COR-L47 (cell line): Measurements from ENCODE around the gene CENPM.
"Not testable (repeated sequence)": the region's sequence is repeated elsewhere in the genome, so short reads cannot be mapped to it uniquely, and the experiment has no call there.

Experiments
- DNase-seq: peaks from one replicate; lab custom pipeline; 2025; lab: John Stamatoyannopoulos, UW

The CENPM gene

DNA sequence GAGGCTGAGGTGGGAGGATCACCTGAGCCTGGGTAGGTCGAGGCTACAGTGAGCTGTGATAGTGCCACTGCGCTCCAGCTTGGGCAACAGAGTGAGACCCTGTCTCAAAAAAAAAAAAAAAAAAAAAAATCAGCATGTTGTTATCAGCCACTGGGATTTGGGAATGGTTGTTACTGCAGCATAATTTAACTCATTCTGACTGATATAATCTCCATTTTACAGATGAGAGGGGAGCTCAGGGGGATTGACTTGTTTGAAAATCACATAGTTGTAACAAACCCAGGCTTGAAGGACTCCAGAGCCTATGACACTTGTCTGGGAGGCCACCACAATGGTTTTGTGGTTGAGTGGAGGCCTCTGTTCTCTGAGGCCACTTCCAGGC is 19.3 kb upstream of the CENPM start:
- DNase-seq, result no peak

DNA sequence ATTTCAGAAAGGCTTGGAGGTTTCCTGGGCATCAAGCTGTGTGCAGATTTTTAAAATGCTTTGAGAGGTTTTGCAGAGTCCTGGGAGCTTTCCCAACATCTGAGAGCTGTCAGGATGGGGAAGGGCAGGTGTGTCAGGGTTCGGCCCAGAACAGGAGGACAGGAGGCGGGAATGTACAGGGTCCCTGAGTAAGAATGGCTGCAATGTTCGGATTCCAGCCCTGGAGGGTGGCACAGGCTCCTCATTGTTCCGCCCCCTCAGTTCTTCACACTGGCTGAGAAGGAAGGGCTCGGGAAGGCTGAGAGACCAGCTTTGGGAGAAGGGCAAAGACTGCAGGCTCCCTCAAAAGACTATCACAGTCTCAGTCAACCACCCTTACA is 17.1 kb upstream of the CENPM start:
- DNase-seq, result no peak

DNA sequence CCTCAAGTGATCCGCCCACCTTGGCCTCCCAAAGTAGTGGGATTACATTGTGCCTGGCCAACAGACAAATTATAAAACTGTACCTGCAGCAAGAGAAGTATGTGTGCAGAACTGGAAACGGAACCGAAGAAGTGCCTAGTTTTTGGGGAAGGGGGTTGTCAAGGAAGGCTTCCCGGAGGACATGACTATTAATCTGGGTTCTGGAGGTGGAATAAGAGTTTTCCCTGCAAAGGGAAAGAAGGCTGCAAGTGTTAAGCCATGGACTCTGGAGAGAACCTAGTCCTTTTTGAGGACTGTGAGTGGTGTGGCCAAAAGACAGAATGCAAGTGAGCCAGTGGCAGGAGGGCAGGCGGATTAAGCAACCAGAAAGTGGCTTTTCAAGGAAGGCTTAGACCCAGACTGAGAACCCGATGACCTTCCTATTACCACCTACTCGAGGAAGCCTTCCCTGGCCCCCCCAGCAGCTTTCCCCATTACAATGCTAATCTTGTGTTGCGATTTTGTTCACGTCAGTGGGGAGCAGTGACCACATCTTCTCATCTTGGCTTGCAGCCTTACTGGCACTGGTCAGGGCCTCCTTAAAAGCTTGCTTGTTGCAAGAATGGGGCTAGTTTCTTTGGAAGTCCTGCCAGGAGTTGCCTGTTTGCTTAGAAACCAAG is 16.6 kb upstream of the CENPM start:
- DNase-seq, result no peak

DNA sequence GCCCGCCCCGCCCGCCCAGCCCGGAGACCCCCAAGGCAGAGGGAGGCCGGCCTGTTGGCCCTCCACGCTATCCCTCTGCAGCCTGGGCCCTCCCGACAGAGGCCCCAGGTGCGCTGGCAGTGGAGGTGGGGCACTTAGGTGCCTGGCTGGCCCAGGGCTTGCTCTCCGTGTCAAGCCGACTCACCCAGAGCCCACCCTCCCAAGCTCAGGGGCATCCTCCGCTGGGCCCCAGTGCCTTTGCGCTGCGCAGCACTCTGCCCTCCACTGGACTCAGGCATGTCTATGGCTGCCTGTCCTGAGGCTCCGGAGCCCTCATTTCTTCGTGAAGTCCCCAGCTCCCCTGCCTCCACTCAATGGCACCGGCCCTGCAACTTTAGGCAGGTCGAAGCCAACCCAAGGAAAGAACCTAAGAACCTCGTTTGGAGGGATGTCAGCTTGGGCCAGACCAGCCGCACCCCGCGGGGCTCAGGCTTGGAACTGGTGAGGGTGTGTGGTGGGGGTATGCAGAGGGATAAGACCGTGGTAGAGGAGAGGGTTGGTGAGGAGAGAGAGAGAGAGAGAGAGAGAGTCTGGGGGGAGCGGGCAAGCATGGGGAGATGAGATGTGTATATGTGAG is 11.1 kb upstream of the CENPM start:
- no peak for DNase-seq

DNA sequence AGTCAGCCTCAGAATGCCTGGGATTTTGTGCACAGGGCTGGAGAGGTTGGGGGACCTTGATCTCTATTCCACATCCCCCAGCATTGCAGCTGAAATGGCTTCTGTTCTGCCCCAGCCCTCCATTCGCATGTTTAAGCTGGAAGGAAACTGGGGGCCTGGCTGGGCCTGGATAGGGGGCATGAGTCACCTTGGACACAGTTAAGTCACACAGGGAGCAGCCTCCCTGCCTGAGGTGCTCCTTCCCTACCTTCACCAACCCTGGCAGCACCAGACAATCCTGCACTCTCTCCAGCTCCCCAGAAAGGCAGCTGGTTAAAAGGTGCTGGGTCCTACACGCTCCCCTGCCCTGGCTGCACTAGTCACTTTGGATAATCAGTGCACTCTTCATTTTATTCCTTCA is 5.8 kb upstream of the CENPM start:
- no peak for DNase-seq

DNA sequence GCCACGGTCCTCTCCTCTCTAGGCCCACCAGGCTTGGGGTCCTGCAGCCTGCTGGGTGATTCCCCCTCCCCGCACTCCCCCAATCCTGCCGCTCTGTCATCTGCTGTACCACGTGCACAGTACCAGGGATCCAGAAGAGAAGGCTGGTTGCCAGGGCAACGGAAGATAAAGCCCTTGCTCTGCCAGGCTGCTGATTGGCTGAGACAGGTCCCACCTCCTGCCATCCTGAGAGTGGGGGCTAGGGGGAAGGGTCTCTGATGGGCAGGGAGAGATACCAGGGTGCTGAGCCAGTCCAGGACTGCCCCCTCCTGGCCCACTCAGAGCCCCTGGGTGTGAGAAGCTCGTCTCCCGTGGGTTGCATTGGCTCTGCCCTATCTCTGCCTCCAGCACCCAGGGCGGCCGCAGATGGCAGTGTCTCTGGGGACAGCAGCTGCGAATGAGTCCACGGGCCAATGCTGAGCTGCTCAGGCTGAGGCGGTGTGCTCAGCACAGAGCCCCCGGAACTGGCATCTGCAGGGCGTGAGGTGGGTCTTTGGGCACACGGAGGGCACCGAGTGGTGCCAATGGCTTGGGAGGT is 5.0 kb upstream of the CENPM start, which contains the start of gene SMIM45:
TSS of gene SMIM45 (plus strand) at position 253 of the 577 bp plus-strand sequence.
- DNase-seq, result peak; percentile 86

DNA sequence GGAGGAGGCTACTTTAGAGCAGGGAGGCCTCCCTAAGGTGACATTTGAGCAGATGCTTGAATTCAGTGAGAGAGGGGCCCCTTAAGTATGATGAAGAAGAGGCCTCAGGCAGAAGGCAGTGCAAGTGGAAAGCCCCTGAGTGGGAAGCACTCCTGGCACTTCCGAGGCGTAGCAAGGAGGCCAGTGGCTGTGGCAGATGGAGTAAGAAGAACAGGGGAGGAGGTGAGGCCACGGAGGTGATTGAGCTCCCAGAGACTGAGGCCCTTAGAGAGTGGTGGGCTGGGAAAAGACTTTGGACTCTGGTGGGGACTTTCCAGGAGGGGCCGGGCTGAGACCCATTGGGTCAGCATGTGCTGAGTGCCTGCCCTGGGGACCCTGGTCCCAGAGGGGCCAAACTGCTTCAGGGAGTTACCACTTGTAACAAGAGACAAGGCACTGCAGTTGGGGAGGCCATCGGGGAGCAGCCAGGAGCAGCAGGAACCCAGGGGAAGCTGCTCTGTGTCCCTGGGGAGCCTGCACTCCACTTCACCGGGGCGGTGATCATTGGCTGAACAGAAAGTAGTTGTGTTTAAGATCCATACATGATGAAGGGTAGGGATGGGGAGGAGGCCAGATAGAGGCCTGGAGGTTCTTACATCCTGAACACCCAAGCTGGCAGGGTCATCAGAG is 2.5 kb upstream of the CENPM start:
- no peak for DNase-seq

DNA sequence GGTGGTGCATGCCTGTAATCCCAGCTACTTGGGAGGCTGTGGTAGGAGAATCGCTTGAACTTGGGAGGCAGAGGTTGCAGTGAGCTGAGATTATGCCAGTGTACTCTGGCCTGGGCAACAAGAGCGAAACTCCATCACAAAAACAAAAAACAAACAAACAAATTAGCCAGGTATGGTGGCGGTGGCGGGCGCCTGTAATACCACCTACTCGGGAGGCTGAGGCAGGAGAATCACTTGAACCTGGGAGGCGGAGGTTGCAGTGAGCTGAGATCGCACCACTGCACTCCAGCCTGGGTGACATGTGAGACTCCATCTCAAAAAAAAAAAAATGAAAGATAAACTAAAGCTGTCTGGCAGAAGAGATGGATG is 2.0 kb upstream of the CENPM start:
- DNase-seq, result not testable (repeated sequence)

DNA sequence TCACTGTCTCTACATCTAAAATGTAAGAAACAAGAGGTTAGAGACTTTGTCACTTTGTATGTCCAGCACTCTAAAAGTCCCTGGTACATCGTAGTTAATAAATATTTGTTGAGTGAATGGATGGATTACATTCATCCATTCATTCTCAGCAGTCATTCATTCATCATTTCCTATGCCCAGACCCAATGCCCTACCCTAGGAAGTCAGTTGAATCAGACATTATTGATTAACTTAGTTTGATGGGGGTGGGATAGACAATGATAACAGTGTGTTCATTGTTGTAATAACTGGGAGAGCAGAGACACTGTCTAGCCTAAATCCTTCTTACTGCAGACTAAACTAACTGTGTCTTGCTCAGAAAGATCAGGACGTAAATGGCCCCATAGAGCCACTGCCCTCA is 1.2 kb upstream of the CENPM start:
- DNase-seq, result no peak

DNA sequence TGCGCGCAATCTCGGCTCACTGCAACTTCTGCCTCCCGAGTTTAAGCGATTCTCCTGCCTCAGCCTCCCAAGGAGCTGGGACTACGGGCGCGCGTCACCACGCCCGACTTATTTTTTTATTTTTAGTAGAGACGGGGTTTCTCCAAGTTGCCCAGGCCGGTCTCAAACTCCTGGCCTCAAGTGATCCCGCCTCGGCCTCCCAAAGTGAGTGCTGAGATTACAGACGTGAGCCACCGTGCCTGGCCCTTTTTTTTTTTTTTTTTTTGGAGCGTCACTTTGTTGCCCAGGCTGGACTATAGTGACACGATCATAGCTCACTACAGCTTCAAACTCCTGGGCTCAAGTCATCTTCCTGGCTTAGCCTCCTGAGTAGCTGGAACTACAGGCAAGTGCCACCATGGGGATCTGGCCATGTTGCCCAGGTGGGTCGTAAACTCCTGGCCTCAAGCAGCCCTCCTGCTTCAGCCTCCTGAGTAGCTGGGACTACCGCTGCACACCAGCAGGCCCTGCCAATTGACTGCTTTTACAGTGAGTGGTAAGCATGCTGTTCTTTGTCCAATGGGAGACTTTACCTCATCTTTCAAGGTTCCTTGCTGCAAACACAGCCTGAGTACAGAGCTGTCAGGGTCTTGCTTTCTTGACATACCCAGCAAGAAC is 600 bp upstream of the CENPM start:
- DNase-seq, result no peak

DNA sequence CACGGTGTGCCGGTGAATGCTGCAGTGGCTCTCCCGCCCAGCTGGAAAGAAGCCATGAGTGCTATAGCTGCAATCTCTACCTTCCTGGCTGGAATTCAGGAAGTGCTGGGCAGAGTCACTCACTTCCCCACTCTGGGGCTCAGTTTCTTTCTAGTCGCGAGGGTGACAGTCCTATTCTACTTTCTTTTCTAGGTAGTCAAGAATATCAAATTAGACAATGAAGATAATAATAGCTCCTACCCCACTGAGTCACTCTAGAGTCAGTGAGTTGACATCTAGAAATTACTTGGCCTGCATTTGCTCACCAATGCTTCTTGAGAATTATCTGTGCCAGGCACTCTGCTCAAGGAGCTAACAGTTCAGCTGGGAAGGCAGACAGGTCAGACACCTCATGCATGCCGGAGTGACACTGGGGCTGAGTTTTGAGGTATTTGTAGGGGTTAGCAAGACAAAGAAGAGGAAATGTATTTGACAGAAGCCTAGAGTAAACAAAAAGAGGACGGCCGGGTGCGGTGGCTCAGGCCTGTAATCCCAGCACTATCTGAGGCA is 3.2 kb downstream of the CENPM start:
- no peak for DNase-seq

DNA sequence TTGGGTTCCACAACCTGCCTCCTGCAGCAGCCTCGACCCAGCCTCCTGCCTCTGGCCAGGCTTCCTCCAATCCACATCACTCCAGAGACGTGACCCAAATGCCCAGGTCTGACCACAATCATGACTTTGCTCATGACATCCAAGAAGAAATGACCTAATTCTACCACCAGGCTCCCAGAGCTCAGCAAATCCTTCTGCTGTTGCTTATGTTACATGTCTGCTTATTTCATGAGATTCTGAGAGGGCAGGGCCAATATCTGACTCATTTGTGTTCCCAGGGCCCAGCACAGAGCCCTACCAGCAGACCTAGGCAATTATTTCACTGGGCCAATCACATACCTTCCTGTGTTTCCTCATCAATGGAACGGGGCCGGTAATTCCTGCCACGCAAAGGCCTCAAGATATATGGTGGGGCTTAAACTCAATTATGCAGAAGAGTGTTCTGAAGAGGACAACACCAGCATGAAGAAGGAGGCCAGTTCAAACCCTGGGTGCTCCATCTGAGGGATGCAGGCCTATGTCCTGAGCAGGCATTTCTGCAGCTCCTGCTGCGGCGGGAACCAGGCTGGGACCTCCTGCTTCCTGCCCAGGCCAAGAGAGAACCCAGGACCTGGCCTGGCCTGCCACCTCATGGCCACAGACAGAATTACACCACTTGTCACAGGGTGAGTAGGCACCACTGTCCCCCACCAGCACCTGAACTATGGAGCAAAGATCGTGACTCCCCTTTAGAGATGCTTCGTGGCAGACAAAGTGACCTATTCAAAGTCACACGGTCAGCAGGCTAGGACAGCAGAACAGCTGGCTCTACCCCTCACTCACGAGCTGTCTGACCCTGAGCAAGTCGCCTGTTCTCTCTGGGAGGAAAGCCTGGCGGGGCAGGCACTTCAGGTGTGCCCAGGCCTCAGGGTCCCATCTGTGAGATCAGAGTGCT is 5.9 kb downstream of the CENPM start:
- DNase-seq, result peak; percentile 16

DNA sequence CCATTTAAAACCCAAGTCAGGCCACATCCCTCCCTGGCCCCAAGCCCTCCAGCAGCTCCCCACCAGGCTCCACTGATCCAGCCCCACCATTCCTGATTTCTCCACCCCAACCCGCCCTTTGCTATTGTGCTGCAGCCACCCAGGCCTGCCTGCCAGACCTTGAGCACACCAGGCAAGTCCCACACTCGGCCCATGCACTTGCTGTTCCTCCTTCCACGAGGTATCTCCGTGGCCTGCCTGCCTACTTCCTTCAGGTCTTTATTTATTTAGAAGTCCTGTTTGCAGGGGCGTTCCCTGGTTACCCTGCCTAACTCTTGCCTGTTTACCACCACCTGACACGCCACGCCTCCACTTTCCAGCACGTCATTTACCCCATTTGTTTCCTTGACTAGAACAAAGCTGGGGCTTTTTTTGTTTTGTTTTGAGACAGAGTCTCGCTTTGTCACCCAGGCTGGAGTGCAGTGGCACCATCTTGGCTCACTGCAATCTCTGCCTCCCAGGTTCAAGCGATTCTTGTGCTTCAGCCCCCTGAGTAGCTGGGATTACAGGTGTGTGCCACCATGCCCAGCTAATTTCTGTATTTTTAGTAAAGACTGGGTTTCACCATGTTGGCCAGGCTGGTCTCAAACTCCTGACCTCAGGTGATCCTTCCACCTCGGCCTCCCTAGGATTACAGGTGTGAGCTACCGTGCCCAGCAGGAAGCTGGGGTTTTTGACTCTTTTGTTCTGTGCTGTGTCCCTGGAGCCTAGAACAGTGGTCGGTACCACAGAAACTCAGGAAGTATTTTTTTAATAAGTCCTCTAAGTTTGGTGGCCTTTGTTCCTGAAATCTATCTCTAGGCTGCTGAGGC is 6.7 kb downstream of the CENPM start:
- peak; percentile 70 for DNase-seq

DNA sequence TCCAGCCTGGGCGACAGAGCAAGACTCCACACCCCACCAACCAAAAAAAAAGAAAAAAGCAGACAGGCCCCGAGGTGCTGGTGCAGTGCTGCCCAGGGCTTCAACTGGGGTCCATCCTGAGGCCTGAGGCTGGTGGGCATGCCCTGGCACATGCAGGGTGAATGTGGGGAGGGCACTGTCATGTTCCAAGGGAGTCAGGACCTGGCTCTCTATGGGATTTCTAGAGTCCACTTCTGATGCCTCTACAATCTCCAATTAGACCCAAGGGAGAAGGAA is 10.1 kb downstream of the CENPM start:
- DNase-seq, result no peak

DNA sequence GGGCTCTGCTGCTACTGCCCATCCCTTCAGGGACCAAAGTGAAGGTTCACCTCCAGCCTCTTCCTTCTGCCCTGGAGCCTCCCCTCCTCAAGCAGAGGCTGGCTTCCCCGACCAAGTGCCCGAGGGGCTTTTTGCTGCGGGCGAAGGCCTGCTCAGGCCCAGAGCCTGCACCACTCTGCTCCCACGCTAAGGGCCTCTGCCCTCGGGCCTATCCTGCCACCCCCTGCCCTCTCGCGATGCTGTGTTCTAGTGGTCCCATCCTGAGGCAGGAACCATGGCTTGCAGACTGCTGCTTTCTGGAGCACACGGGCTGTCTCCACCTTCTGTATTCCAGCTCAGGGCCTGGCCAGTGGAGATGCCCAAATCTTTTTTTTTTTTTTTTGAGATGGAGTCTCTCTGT is 11.4 kb downstream of the CENPM start:
- no peak for DNase-seq

DNA sequence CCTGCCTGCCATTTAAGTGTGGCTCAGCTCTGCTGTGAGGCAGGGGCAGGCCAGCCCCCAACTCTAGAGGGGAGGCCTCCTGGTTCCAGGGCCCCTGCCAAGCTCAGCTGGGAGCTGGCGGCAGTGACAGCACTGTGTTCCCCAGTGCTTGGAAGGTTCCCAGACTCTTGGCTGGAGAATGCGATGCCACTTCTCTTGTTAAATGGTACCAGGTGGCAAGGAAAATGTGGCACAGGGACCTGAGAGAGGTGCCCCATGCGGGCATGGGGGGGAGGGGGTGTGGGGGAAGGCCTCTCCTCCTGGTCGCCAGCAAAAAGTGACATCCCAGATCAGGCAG is 12.0 kb downstream of the CENPM start:
- no peak for DNase-seq

DNA sequence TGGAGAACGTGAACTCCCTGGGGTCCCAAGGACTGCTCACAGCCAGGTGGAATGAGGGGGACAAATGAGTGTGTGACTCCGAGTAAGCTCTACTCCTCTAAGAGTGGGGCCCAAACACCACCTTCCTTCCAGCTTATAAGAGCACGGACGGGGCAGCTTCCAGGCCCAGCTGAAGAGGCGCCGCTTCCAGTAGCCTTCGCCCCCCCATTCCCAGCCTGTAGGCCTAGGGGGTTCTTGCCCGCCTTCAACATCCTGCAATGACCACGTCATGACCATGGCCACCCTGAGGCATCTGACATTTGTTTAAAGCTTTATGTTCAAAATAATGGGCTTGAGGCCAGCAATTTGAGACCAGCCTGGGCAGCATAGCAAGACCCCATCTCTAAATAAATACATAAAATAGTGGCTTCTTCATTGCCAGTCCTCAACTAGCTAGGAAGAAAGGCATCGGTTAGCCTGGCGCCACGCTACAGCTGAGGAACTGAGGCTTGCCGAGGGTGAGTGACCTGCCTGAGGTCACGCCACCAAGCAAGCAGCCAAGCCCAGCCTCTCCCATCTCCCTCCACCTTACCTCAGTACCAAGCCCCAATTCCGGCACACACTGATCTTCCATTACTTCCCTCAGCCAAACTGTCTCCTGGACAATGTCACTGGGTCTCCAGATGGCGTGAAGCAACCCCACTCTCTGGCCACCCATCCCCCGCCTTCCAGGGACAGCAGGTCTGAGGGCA is 12.5 kb downstream of the CENPM start:
- no peak for DNase-seq

DNA sequence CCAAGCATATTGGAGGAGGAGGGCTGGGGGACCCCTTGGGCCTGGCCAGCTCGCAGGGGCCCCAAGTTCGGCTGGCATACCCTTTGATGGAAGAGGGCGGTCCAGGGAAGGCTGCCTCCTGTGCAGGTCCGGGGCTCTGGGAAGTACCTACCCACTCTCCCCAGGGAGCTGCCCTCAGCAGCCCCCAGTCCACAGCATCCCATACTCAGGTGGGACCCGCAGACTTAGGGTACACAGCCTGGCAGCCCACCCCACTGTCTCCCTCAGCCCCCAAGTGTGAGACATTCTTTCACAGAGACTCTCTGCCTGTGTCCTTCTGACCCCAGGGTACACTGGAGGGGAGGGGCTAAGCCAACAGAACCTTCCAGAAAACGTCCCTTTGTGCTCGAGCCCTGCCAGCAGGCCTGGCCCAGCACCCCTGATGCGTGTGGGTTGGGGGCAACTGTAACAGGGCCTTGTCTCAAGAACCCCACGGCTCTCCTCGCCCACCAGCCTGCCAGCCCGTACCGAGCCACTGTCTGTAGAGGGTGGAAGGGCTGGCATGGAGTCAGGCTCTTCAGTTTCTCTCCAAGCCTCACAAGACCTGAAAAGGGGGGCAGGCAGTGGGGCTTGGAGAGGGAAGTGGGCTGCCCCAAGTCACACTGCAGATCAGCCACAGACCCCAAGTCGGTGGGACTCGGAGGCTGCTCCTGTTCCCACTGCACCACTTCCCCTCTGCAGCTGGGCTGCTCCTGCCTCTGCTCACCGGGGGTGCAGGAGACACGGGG is 13.4 kb downstream of the CENPM start:
- no peak for DNase-seq

DNA sequence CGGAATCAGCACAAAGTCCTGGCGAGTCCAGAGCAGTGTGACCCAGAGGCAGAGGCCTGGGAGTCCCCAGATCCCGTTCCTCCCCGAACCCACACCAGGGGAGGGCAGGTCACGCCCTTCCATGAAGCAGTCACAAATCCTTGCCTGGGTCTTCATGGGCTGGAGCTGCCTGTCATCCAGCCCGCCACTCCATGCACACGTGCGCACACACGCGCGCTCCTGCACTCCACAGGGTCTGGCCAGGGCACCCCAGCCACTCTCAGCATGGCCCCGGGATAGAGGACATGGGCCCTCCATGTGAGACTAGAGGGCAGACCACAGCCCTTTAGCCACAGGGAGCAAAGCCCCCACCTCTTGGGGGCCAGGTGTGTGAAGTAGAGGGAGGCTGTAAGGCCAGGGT is 14.6 kb downstream of the CENPM start:
- DNase-seq, result no peak
